ENCODE data around the gene UBE2S. TPM values are rescaled to one million over a fixed set of nuclear protein-coding genes. Genes with fewer than 3 reads are reported as not detected.

The UBE2S gene
- total and polyA plus RNA-seq, 10 of the 15 experiments (the other 5 are each of a cell fraction or from before 2014, with no cell fraction given) = 2.3 to 640 (median 127) TPM

DNA sequence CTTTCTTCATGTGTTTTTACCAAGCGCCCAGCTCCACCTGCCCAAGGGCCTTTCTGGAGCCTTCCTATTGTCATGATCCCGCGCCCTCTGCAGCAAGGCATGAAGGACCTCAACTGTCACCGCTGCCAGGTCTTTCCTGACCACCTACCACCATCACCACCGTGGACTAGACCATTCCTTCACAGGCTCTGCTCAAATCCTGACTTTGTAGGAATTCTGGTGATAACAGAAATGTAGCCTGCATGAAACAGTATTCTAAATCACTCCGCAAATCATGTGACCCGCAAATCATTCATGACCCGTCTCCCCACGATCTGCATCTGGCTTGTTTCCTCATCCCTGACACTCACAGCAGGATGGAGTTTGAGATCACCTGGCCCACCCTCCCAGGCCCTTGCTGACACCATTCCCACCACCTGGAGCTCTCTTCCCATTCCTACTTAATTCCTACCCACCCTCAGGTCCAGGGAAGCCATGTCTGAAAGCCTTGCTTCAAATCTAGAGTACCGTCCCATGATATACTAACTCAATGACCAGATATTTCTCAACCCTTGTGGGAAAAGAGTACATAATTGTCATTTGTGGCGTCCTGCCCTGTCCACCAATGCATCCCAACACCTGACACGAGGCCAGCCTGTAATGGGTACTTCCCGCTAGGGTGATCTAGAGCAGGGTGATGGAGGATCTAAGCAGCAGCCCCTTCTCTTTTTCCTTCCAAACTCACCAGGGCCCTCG lies 1.3 kb downstream of the UBE2S start:
- no peak for FAIRE-seq
- WGBS (ENCODE audit: insufficient coverage, insufficient replicate concordance, low lambda C conversion rate, missing lambda C conversion rate) = 34% methylated on average over 14 of the region's 14 CpGs

More for the DNA sequence above, 1.3 kb downstream of the UBE2S start:
- H2AFZ ChIP-seq (ENCODE audit: control insufficient read depth, low read depth, low read length) = no peak overlapping the region
- DNase-seq (ENCODE audit: low read depth, low spot score) (no peak), ATAC-seq (no peak)
- in situ Hi-C loops (cut with MboI) = no loop called here
- intact Hi-C loops (cut with micrococcal nuclease; ENCODE audit: unreplicated experiment) = no loop called here
- peak overlapping the region; percentile 93 for H3K9ac ChIP-seq (ENCODE audit: control insufficient read depth, insufficient read depth, low read length)
- RAD21 ChIA-PET (ENCODE audit: unreplicated experiment) = interaction anchor here (0.7 to 2.3 kb wide), 4 partner anchors 16 to 104 kb away, joined by 3 to 6 read pairs (median 5); partner anchors contain the start of gene TMEM238
- BruUV-seq (replicated peaks) = TSS peak; percentile 79
- H3K27ac ChIP-seq (ENCODE audit: control insufficient read depth, insufficient read depth) = peak overlapping the region; percentile 98
- peak overlapping the region; percentile 93 for H3K4me3 ChIP-seq
- H3K27me3 ChIP-seq (replicated peaks in 1 of 2; ENCODE audit: control insufficient read depth in 2 of 2, insufficient read depth in 2 of 2, low read length in 1 of 2) = no peaks in the 10 kb centered on the region
- H3K79me2 ChIP-seq (ENCODE audit: control insufficient read depth, insufficient read depth, low read length) = peaks cover 41% of the 10 kb centered on the region
- peak overlapping the region; percentile 95 for H3K4me2 ChIP-seq (ENCODE audit: control insufficient read depth, insufficient read depth)
- peaks cover 5% of the 10 kb centered on the region; the same call in 1 of the 3 replicates for H3K9me3 ChIP-seq (replicated peaks; ENCODE audit: control insufficient read depth, insufficient read depth, low read length)
- TF ChIP-seq BACH1 (IDR thresholded peaks at IDR 0.05; ENCODE audit: borderline replicate concordance) (no peak), RAD51 (IDR thresholded peaks at IDR 0.05) (no peak), SMC3 (IDR thresholded peaks at IDR 0.05; ENCODE audit: borderline replicate concordance, low read length) (no peak), POLR2A (IDR thresholded peaks at IDR 0.05; ENCODE audit: low read depth, low read length) (peak; percentile 41), RELA (IDR thresholded peaks at IDR 0.05; ENCODE audit: borderline replicate concordance, partially characterized antibody) (no peak), NRF1 (conservative IDR thresholded peaks at IDR 0.05; ENCODE audit: low read depth, low read length) (no peak), CREB1 (IDR thresholded peaks at IDR 0.05; ENCODE audit: low read depth) (no peak), WRNIP1 (IDR thresholded peaks at IDR 0.05; ENCODE audit: borderline replicate concordance, low read depth, low read length) (no peak), POU2F2 (IDR thresholded peaks at IDR 0.05; ENCODE audit: borderline replicate concordance, low read depth, low read length) (no peak), BCL11A (IDR thresholded peaks at IDR 0.05; ENCODE audit: low read depth, low read length) (no peak), CBFB (IDR thresholded peaks at IDR 0.05; ENCODE audit: low read depth) (no peak)
- TF ChIP-seq, protein P1, sequence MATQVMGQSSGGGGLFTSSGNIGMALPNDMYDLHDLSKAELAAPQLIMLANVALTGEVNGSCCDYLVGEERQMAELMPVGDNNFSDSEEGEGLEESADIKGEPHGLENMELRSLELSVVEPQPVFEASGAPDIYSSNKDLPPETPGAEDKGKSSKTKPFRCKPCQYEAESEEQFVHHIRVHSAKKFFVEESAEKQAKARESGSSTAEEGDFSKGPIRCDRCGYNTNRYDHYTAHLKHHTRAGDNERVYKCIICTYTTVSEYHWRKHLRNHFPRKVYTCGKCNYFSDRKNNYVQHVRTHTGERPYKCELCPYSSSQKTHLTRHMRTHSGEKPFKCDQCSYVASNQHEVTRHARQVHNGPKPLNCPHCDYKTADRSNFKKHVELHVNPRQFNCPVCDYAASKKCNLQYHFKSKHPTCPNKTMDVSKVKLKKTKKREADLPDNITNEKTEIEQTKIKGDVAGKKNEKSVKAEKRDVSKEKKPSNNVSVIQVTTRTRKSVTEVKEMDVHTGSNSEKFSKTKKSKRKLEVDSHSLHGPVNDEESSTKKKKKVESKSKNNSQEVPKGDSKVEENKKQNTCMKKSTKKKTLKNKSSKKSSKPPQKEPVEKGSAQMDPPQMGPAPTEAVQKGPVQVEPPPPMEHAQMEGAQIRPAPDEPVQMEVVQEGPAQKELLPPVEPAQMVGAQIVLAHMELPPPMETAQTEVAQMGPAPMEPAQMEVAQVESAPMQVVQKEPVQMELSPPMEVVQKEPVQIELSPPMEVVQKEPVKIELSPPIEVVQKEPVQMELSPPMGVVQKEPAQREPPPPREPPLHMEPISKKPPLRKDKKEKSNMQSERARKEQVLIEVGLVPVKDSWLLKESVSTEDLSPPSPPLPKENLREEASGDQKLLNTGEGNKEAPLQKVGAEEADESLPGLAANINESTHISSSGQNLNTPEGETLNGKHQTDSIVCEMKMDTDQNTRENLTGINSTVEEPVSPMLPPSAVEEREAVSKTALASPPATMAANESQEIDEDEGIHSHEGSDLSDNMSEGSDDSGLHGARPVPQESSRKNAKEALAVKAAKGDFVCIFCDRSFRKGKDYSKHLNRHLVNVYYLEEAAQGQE (IDR thresholded peaks at IDR 0.05; ENCODE audit: low read depth, low read length) = no peak
- TF ChIP-seq, protein P2, sequence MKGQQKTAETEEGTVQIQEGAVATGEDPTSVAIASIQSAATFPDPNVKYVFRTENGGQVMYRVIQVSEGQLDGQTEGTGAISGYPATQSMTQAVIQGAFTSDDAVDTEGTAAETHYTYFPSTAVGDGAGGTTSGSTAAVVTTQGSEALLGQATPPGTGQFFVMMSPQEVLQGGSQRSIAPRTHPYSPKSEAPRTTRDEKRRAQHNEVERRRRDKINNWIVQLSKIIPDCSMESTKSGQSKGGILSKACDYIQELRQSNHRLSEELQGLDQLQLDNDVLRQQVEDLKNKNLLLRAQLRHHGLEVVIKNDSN (IDR thresholded peaks at IDR 0.05; ENCODE audit: borderline replicate concordance, extremely low read length, insufficient read depth, low read depth, low read length) = no peak
- TF ChIP-seq, protein P3, sequence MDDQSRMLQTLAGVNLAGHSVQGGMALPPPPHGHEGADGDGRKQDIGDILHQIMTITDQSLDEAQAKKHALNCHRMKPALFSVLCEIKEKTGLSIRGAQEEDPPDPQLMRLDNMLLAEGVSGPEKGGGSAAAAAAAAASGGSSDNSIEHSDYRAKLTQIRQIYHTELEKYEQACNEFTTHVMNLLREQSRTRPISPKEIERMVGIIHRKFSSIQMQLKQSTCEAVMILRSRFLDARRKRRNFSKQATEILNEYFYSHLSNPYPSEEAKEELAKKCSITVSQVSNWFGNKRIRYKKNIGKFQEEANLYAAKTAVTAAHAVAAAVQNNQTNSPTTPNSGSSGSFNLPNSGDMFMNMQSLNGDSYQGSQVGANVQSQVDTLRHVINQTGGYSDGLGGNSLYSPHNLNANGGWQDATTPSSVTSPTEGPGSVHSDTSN (IDR thresholded peaks at IDR 0.05; ENCODE audit: insufficient replicate concordance, low read depth, low read length) = no peak
- TF ChIP-seq, protein P4, sequence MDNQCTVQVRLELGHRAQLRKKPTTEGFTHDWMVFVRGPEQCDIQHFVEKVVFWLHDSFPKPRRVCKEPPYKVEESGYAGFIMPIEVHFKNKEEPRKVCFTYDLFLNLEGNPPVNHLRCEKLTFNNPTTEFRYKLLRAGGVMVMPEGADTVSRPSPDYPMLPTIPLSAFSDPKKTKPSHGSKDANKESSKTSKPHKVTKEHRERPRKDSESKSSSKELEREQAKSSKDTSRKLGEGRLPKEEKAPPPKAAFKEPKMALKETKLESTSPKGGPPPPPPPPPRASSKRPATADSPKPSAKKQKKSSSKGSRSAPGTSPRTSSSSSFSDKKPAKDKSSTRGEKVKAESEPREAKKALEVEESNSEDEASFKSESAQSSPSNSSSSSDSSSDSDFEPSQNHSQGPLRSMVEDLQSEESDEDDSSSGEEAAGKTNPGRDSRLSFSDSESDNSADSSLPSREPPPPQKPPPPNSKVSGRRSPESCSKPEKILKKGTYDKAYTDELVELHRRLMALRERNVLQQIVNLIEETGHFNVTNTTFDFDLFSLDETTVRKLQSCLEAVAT (IDR thresholded peaks at IDR 0.05) = peak; percentile 78
- peaks cover 12 to 22% of the 10 kb centered on the region in 2 experiments; a peak in 3 of 4 replicates for H3K36me3 ChIP-seq (ENCODE audit: control insufficient read depth in 2 of 2, insufficient read depth in 2 of 2, low read length in 1 of 2)
- SMC1A ChIA-PET (ENCODE audit: uncharacterized antibody, unreplicated experiment) = interaction anchor here (1.0 kb wide), 1 partner anchor 22 kb away, joined by 3 read pairs; the partner anchor contains the start of gene TMEM238
- H4K20me1 ChIP-seq (ENCODE audit: control insufficient read depth, insufficient read depth) = peaks cover 3% of the 10 kb centered on the region
- H3K4me1 ChIP-seq (ENCODE audit: control insufficient read depth, insufficient read depth, low read length) = peaks cover 20% of the 10 kb centered on the region
- CTCF ChIA-PET = interaction anchor here (0.7 to 1.5 kb wide), 2 partner anchors 23 to 104 kb away, joined by 3 to 8 read pairs; no protein-coding TSS in a partner anchor
- POLR2A ChIA-PET = interaction anchor here (0.5 to 3.2 kb wide), 7 partner anchors 16 to 726 kb away, joined by 3 to 21 read pairs (median 5); partner anchors contain the start of genes HSPBP1, KMT5C and TMEM238
